Hepatocyte (in vitro differentiated cells): ENCODE measurements around the gene SGF29.
"Not testable (repeated sequence)": the region's sequence is repeated elsewhere in the genome, so short reads cannot be mapped to it uniquely, and the experiment has no call there.

ENCODE experiments used
- EZH2 ChIP-seq: fragments of 200-600 bp; sonication (generic); IDR thresholded peaks from 2 replicates; pipeline ENCODE4 v1.6.1; 2016; ENCODE audit warnings: antibody characterized with exemption, mild to moderate bottlenecking, borderline replicate concordance
- EZH2phosphoT487 ChIP-seq: fragments of 200-600 bp; sonication (generic); IDR thresholded peaks from one replicate; pipeline ENCODE4 v1.6.1; 2018; ENCODE audit warnings: antibody characterized with exemption, mild to moderate bottlenecking, low read depth, moderate library complexity; ENCODE audit not compliant: unreplicated experiment, severe bottlenecking
- TF ChIP-seq, protein P1 (sequence below): fragments of 200-600 bp; sonication (generic); IDR thresholded peaks from 2 replicates; pipeline ENCODE4 v1.5.1; 2016; ENCODE audit warnings: antibody characterized with exemption, mild to moderate bottlenecking; ENCODE audit not compliant: poor library complexity

- TF ChIP-seq, protein P1, sequence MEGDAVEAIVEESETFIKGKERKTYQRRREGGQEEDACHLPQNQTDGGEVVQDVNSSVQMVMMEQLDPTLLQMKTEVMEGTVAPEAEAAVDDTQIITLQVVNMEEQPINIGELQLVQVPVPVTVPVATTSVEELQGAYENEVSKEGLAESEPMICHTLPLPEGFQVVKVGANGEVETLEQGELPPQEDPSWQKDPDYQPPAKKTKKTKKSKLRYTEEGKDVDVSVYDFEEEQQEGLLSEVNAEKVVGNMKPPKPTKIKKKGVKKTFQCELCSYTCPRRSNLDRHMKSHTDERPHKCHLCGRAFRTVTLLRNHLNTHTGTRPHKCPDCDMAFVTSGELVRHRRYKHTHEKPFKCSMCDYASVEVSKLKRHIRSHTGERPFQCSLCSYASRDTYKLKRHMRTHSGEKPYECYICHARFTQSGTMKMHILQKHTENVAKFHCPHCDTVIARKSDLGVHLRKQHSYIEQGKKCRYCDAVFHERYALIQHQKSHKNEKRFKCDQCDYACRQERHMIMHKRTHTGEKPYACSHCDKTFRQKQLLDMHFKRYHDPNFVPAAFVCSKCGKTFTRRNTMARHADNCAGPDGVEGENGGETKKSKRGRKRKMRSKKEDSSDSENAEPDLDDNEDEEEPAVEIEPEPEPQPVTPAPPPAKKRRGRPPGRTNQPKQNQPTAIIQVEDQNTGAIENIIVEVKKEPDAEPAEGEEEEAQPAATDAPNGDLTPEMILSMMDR, result not testable (repeated sequence)
- TF ChIP-seq EZH2phosphoT487, EZH2: not testable (repeated sequence)
Observed at GRCh38 chr16:28608867-28609596, 55.3 kb downstream of the SGF29 start.
